ENCODE measurements around the gene C6.

DNA sequence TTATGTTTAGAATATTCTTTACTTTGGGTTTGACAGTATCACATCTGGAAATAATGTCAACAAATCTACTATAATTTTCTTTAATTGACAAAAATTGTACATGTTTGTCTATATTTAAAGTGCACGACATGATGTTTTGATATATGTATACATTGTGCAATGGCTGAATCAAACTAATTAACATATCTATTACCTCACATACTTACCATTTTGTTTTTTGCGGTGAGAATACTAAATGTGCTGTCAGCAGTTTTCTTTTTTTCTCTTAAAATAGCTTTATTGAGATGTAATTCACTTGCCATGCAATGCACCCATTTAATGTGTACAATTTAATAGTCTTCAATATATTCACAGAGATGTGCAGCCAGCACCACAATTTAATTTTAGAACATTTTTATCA is 10.6 kb upstream of the C6 start:
- TF ChIP-seq POLR2AphosphoS5 (IDR thresholded peaks at IDR 0.05) = no peak
- TF ChIP-seq, protein P1, sequence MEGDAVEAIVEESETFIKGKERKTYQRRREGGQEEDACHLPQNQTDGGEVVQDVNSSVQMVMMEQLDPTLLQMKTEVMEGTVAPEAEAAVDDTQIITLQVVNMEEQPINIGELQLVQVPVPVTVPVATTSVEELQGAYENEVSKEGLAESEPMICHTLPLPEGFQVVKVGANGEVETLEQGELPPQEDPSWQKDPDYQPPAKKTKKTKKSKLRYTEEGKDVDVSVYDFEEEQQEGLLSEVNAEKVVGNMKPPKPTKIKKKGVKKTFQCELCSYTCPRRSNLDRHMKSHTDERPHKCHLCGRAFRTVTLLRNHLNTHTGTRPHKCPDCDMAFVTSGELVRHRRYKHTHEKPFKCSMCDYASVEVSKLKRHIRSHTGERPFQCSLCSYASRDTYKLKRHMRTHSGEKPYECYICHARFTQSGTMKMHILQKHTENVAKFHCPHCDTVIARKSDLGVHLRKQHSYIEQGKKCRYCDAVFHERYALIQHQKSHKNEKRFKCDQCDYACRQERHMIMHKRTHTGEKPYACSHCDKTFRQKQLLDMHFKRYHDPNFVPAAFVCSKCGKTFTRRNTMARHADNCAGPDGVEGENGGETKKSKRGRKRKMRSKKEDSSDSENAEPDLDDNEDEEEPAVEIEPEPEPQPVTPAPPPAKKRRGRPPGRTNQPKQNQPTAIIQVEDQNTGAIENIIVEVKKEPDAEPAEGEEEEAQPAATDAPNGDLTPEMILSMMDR (IDR thresholded peaks at IDR 0.05; ENCODE audit: poor library complexity, severe bottlenecking) = no peak
- TF ChIP-seq EZH2 (IDR thresholded peaks at IDR 0.05; ENCODE audit: borderline replicate concordance, insufficient read depth, low read length, poor library complexity, severe bottlenecking) = no peak
- no peak for TF ChIP-seq EP300 (conservative IDR thresholded peaks at IDR 0.05; ENCODE audit: poor library complexity, severe bottlenecking)
- TF ChIP-seq TAF1 (IDR thresholded peaks at IDR 0.05; ENCODE audit: low read depth) = no peak
- TF ChIP-seq, protein P2, sequence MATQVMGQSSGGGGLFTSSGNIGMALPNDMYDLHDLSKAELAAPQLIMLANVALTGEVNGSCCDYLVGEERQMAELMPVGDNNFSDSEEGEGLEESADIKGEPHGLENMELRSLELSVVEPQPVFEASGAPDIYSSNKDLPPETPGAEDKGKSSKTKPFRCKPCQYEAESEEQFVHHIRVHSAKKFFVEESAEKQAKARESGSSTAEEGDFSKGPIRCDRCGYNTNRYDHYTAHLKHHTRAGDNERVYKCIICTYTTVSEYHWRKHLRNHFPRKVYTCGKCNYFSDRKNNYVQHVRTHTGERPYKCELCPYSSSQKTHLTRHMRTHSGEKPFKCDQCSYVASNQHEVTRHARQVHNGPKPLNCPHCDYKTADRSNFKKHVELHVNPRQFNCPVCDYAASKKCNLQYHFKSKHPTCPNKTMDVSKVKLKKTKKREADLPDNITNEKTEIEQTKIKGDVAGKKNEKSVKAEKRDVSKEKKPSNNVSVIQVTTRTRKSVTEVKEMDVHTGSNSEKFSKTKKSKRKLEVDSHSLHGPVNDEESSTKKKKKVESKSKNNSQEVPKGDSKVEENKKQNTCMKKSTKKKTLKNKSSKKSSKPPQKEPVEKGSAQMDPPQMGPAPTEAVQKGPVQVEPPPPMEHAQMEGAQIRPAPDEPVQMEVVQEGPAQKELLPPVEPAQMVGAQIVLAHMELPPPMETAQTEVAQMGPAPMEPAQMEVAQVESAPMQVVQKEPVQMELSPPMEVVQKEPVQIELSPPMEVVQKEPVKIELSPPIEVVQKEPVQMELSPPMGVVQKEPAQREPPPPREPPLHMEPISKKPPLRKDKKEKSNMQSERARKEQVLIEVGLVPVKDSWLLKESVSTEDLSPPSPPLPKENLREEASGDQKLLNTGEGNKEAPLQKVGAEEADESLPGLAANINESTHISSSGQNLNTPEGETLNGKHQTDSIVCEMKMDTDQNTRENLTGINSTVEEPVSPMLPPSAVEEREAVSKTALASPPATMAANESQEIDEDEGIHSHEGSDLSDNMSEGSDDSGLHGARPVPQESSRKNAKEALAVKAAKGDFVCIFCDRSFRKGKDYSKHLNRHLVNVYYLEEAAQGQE (IDR thresholded peaks at IDR 0.05; ENCODE audit: borderline replicate concordance) = no peak

All from neural cell (in vitro differentiated cells).